Mesenchymal stem cell (in vitro differentiated cells and primary cell): Measurements from ENCODE around the gene TRPM7.
A peak's percentile ranks its signal among the peaks of the same experiment; 100 is the strongest.

ENCODE experiments used
- DNase-seq: peaks from one replicate; pipeline ENCODE4 v3.0.0-alpha.2; 2013
- H2AFZ ChIP-seq: one replicate; pipeline ENCODE4 v1.6.1; 2013; ENCODE audit warnings: low read depth, mild to moderate bottlenecking, control low read depth, inconsistent platforms, low read length, moderate library complexity
- H2AK5ac ChIP-seq: 2 replicates; pipeline ENCODE4 v1.6.1; 2013; ENCODE audit warnings: low read length, moderate library complexity, mild to moderate bottlenecking, inconsistent platforms; ENCODE audit not compliant: severe bottlenecking
- H2BK120ac ChIP-seq: one replicate; pipeline ENCODE4 v1.6.1; 2013; ENCODE audit warnings: low read depth, mild to moderate bottlenecking, inconsistent platforms, low read length, moderate library complexity
- H2BK12ac ChIP-seq, 2 experiments: one replicate each; pipeline ENCODE4 v1.6.1; 2013; ENCODE audit warnings: inconsistent platforms in 2 of 2, low read length in 2 of 2, mild to moderate bottlenecking in 2 of 2, moderate library complexity in 2 of 2, control low read depth in 1 of 2
- H2BK15ac ChIP-seq: one replicate; pipeline ENCODE4 v1.6.1; 2013; ENCODE audit warnings: mild to moderate bottlenecking, low read depth, inconsistent platforms; ENCODE audit not compliant: poor library complexity, severe bottlenecking
- H2BK5ac ChIP-seq: 2 replicates; pipeline ENCODE4 v1.6.1; 2013; ENCODE audit warnings: low read depth, mild to moderate bottlenecking, low read length, control low read depth, inconsistent platforms; ENCODE audit not compliant: poor library complexity, severe bottlenecking
- H3K14ac ChIP-seq, 2 experiments: one replicate each; pipeline ENCODE4 v1.6.1; 2013; ENCODE audit warnings: inconsistent platforms in 2 of 2, low read length in 2 of 2, control low read depth in 1 of 2, mild to moderate bottlenecking in 1 of 2, moderate library complexity in 1 of 2
- H3K18ac ChIP-seq, 2 experiments: one replicate each; pipeline ENCODE4 v1.6.1; 2013; ENCODE audit warnings: inconsistent platforms in 2 of 2, low read length in 2 of 2, control low read depth in 1 of 2, low read depth in 1 of 2, mild to moderate bottlenecking in 1 of 2
- H3K23ac ChIP-seq, 2 experiments: one replicate each; pipeline ENCODE4 v1.6.1; 2013; ENCODE audit warnings: inconsistent platforms in 2 of 2, low read length in 2 of 2, mild to moderate bottlenecking in 2 of 2, moderate library complexity in 2 of 2, control low read depth in 1 of 2
- H3K27ac ChIP-seq: 2 replicates; pipeline ENCODE4 v1.5.1; 2013; ENCODE audit warnings: mild to moderate bottlenecking, moderate library complexity, low read length, control low read depth, inconsistent platforms; ENCODE audit not compliant: poor library complexity, severe bottlenecking
- H3K27me3 ChIP-seq, 2 experiments: 2 replicates each; pipeline versions ENCODE4 v1.6.1 to v1.7.0; 2013; ENCODE audit warnings: low read length in 2 of 2, mild to moderate bottlenecking in 2 of 2, moderate library complexity in 2 of 2, control low read depth in 1 of 2, inconsistent platforms in 1 of 2; ENCODE audit not compliant: control insufficient read depth in 1 of 2, insufficient read depth in 1 of 2
- H3K36me3 ChIP-seq, 2 experiments: 2 replicates each; pipeline versions ENCODE4 v1.6.1 to v1.7.0; 2013; ENCODE audit warnings: low read length in 2 of 2, control low read depth in 1 of 2, inconsistent platforms in 1 of 2, low read depth in 1 of 2, mild to moderate bottlenecking in 1 of 2; ENCODE audit not compliant: insufficient read depth in 2 of 2, control insufficient read depth in 1 of 2
- H3K4ac ChIP-seq, 2 experiments: one replicate each; pipeline ENCODE4 v1.6.1; 2013; ENCODE audit warnings: inconsistent platforms in 2 of 2, low read length in 2 of 2, mild to moderate bottlenecking in 2 of 2, moderate library complexity in 2 of 2, control low read depth in 1 of 2, low read depth in 1 of 2
- H3K4me1 ChIP-seq: 2 replicates; pipeline ENCODE4 v1.6.1; 2013; ENCODE audit warnings: low read depth, low read length, control low read depth; ENCODE audit not compliant: control insufficient read depth, insufficient read depth
- H3K4me2 ChIP-seq: 2 replicates; pipeline ENCODE4 v1.6.1; 2013; ENCODE audit warnings: low read length, mild to moderate bottlenecking, inconsistent platforms; ENCODE audit not compliant: poor library complexity, severe bottlenecking
- H3K4me3 ChIP-seq, 2 experiments: 2 replicates each; pipeline versions ENCODE4 v1.5.1 to v1.7.0; 2013; ENCODE audit warnings: low read length in 2 of 2, mild to moderate bottlenecking in 2 of 2, control low read depth in 1 of 2, low read depth in 1 of 2; ENCODE audit not compliant: insufficient read depth in 1 of 2
- H3K79me1 ChIP-seq: replicated peaks from 2 replicates; pipeline ENCODE4 v1.6.1; 2013; ENCODE audit warnings: mild to moderate bottlenecking, control low read depth, low read length, inconsistent platforms; ENCODE audit not compliant: poor library complexity, severe bottlenecking
- H3K9ac ChIP-seq: 2 replicates; pipeline ENCODE4 v1.7.0; 2013; ENCODE audit warnings: mild to moderate bottlenecking, low read length, moderate library complexity
- H3K9me3 ChIP-seq: 2 replicates; pipeline ENCODE4 v1.7.0; 2013; ENCODE audit warnings: mild to moderate bottlenecking, low read length; ENCODE audit not compliant: control insufficient read depth
- H4K8ac ChIP-seq: one replicate; pipeline ENCODE4 v1.6.1; 2013; ENCODE audit warnings: inconsistent platforms, mild to moderate bottlenecking, low read length, moderate library complexity
- H4K91ac ChIP-seq: one replicate; pipeline ENCODE4 v1.6.1; 2013; ENCODE audit warnings: mild to moderate bottlenecking, low read length, inconsistent platforms
- WGBS: methylation state at CpG from one replicate; pipeline ENCODE4 v1.1.7; 2013; ENCODE audit warnings: mixed read lengths; 5-methylcytosine and 5-hydroxymethylcytosine counted together

Gene TRPM7

DNA sequence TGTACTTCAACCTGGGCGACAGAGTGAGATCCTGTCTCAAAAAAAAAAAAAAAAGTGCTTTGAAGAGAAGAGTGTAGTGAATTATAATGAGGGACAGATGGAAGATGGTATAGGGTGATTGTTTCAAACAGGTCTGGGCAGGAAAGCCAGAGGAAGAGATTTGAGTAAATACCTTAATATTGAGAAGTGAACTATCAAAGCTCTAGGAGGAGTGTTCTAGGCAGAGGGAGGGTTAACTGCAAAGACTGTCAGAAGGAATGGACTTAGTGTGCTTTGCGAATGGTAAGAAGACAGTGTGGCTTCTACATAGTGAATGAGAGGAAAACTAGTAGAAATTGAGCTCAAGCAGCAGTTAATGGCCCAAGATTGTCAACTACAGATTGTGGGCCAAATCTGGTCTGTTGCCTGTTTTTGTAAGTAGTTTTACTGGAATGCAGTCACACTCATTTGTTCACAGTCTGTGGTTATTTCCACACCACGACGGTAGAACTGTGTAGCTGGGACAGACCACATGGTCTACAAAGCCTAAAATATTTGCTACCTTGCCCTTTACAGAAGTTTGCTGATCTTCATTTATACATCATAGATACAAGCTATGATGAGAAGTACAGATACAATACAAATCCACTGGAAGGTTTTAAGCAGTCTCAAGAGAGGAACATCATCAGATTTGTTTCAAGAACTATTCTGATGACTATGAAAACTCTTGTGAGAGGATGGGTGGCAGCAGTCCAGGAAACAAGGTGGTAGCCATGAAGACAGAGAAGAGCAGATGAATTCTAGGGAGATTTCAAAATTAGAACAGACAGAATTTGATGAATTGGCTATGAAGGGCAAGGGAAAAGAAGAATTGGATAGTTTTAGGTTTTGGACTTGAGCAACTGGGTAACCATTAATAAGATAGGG, 123.6 kb downstream of the TRPM7 start:
- no peak overlapping the region for H2AFZ ChIP-seq
- no peak overlapping the region for H3K27ac ChIP-seq
- no peak overlapping the region for H3K9ac ChIP-seq
- no peak overlapping the region for H3K23ac ChIP-seq
- H2BK15ac ChIP-seq: no peak overlapping the region
- no peak overlapping the region for H2BK12ac ChIP-seq
- no peaks in the 10 kb centered on the region for H3K27me3 ChIP-seq
- no peak overlapping the region for H2AK5ac ChIP-seq
- H3K79me1 ChIP-seq: peaks cover 10% of the 10 kb centered on the region
- no peak overlapping the region for H3K4me2 ChIP-seq
- DNase-seq: peak; percentile 17
- no peak overlapping the region for H3K4ac ChIP-seq
- no peak overlapping the region for H2BK5ac ChIP-seq
- WGBS: 99% methylated on average over 2 of the region's 4 CpGs
- H3K9me3 ChIP-seq: no peaks in the 10 kb centered on the region
- no peak overlapping the region for H4K8ac ChIP-seq
- H3K18ac ChIP-seq: no peak overlapping the region
- H3K14ac ChIP-seq: no peak overlapping the region
- H3K4me1 ChIP-seq: no peaks in the 10 kb centered on the region
- no peak overlapping the region for H2BK120ac ChIP-seq
- no peak overlapping the region for H4K91ac ChIP-seq
- peaks cover 12 to 76% of the 10 kb centered on the region in 2 experiments for H3K36me3 ChIP-seq
- H3K4me3 ChIP-seq: no peak overlapping the region

DNA sequence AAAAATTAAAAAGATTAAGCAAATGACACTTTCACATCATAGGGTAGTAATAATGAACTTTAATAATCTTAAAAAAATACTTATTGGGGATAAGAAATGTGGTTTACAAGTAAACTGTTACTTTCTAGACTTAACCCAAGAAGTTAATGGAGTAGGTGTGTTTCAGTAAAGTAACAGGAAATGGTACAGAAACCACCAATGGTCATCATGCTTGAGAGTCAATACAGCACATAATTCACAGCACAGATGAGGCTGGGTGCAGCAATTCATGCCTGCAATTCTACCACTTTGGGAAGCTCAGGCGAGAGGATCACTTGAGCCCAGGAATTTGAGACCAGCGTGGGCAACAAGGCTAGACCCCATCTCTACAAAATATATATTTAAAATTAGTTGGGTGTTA, 128.6 kb downstream of the TRPM7 start:
- H3K14ac ChIP-seq: no peak overlapping the region

DNA sequence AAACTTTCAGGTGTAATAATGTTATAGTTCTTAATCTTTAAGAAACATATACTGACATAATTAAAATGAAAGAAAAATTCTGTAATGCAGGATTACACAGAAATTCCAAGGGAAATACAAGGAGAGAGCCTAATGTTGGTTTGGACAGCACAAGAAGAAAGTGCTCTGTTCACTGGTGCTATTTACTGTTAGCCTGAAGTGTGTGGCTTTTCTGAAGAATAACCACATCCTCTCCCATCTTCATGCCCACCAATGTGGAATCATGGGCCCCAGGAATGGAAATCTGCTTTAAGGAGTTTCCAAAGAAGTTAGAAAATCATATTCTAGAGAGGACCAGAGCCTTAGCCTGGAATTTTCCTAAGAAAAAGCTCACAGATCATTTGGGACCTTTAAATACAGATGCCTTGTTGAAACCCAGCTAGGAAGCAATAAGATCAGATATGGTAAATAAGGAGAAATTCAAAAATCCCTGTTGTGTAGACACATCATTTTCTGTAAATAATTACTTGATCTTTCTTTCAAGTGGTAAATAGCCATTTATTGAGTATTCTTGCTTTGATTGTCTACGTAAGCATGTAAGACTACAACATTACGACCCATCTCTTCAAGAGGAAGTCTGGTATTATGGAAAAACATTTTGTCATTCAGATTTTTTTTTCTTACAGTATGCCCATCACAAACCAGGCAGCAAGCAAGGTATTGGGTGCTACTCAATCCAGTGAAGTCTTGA, 129.8 kb downstream of the TRPM7 start:
- 100% methylated on average over 2 of the region's 2 CpGs for WGBS
- Histone ChIP-seq H3K23ac (no peak overlapping the region), H2AK5ac (no peak overlapping the region), H3K4ac (no peak overlapping the region), H3K4me1 (no peaks in the 10 kb centered on the region), H3K36me3 (peaks cover 10 to 61% of the 10 kb centered on the region in 2 experiments), H2AFZ (no peak overlapping the region), H3K4me2 (no peak overlapping the region), H3K9me3 (no peaks in the 10 kb centered on the region), H3K4me3 (no peak overlapping the region), H2BK15ac (no peak overlapping the region), H4K8ac (no peak overlapping the region), H3K27ac (no peak overlapping the region), H2BK12ac (no peak overlapping the region), H3K79me1 (no peaks in the 10 kb centered on the region), H3K9ac (no peak overlapping the region), H3K27me3 (no peaks in the 10 kb centered on the region), H2BK120ac (no peak overlapping the region), H2BK5ac (no peak overlapping the region), H3K14ac (no peak overlapping the region), H3K18ac (no peak overlapping the region), H4K91ac (no peak overlapping the region)
- no peak for DNase-seq

More for the DNA sequence above, 128.6 kb downstream of the TRPM7 start:
- Histone ChIP-seq H3K23ac (no peak overlapping the region), H2BK120ac (no peak overlapping the region), H3K4me3 (no peak overlapping the region), H2AFZ (no peak overlapping the region), H2BK12ac (no peak overlapping the region), H3K9ac (no peak overlapping the region), H3K4ac (no peak overlapping the region), H3K4me1 (no peaks in the 10 kb centered on the region), H3K27me3 (no peaks in the 10 kb centered on the region), H3K36me3 (peaks cover 12 to 72% of the 10 kb centered on the region in 2 experiments), H2AK5ac (no peak overlapping the region), H3K18ac (no peak overlapping the region), H3K27ac (no peak overlapping the region), H3K9me3 (no peaks in the 10 kb centered on the region), H2BK5ac (no peak overlapping the region), H3K79me1 (peaks cover 4% of the 10 kb centered on the region), H4K91ac (no peak overlapping the region), H4K8ac (no peak overlapping the region), H3K4me2 (no peak overlapping the region), H2BK15ac (no peak overlapping the region)
- no CpG with 5 or more reads among the region's 2 CpGs for WGBS
- no peak for DNase-seq

DNA sequence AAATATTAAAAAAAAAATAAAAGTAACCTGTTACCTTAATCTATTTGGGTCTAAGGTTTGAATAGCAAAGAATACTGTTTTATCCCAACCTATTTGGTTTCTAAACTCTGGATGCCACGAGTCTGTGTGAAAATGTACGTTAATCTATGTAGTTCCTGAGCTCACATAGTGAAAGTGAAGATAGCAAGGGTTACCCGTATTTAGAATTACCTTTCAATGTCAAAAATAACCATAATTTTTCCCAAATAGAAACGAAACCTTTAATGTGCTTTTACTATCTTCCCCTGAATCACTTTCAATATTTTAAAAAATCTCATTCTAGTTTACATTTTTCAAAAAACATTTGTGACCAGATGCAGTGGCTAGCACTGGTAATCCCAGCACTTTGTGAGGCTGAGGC, 134.4 kb downstream of the TRPM7 start:
- Histone ChIP-seq H3K4ac (no peak overlapping the region), H3K18ac (no peak overlapping the region)
- no peak for DNase-seq

More for the DNA sequence above, 134.4 kb downstream of the TRPM7 start:
- Histone ChIP-seq H2BK120ac (no peak overlapping the region), H4K91ac (no peak overlapping the region), H2BK15ac (no peak overlapping the region), H3K9ac (no peak overlapping the region), H3K4me3 (no peak overlapping the region), H3K4me1 (no peaks in the 10 kb centered on the region), H2AFZ (no peak overlapping the region), H3K79me1 (no peaks in the 10 kb centered on the region), H3K23ac (no peak overlapping the region), H4K8ac (no peak overlapping the region), H3K27me3 (no peaks in the 10 kb centered on the region), H3K9me3 (no peaks in the 10 kb centered on the region), H3K36me3 (peaks cover 0 to 25% of the 10 kb centered on the region in 2 experiments), H2AK5ac (no peak overlapping the region), H3K4me2 (no peak overlapping the region), H3K27ac (no peak overlapping the region), H2BK12ac (no peak overlapping the region), H3K14ac (no peak overlapping the region), H2BK5ac (no peak overlapping the region)
- 98% methylated on average over 4 of the region's 4 CpGs for WGBS
